Sigmoid colon (tissue), 4 donors: ENCODE results near the gene CCDC194.
A peak's percentile ranks its signal among the peaks of the same experiment; 100 is the strongest.

Experiments used
- CTCF ChIP-seq, 4 experiments: fragments of 450-650 bp in 3 of 4; fragments of 200-600 bp in 1 of 4; IDR thresholded peaks; one replicate each; pipeline ENCODE4 v1.5.1; 2016 to 2019; ENCODE audit warnings: antibody characterized with exemption in 4 of 4, mild to moderate bottlenecking in 3 of 4, moderate library complexity in 2 of 4
- EP300 ChIP-seq, 4 donors: sonication (generic); formaldehyde crosslinking; IDR thresholded peaks; one replicate each; pipeline ENCODE4 v1.6.1; 2017; ENCODE audit warnings: antibody characterized with exemption in 4 of 4
- POLR2AphosphoS5 ChIP-seq, 4 donors: sonication (generic); formaldehyde crosslinking; IDR thresholded peaks; one replicate each; pipeline ENCODE4 v1.6.1; 2017; ENCODE audit warnings: antibody characterized with exemption in 4 of 4

GRCh38 chr19:17441241-17442021 is 47.4 kb upstream of the CCDC194 start:
- TF ChIP-seq CTCF (IDR thresholded peaks at IDR 0.05) (peak in 1 of 4 experiments; percentile 16), POLR2AphosphoS5 (IDR thresholded peaks at IDR 0.05) (no peak), EP300 (IDR thresholded peaks at IDR 0.05) (no peak)
